Trophoblast cell (in vitro differentiated cells and primary cell): ENCODE data around the gene BTBD8.

ENCODE experiments used
- DNase-seq, 2 donors: peaks; one replicate each; pipeline ENCODE4 v3.0.0-alpha.2; 2016
- H2AFZ ChIP-seq: 2 replicates; pipeline ENCODE4 v1.6.1; 2013; ENCODE audit warnings: low read length, moderate library complexity, mild to moderate bottlenecking; ENCODE audit not compliant: insufficient read depth, poor library complexity
- H2AK5ac ChIP-seq: 2 replicates; pipeline ENCODE4 v1.6.1; 2013; ENCODE audit warnings: mild to moderate bottlenecking, low read length
- H2BK120ac ChIP-seq: 2 replicates; pipeline ENCODE4 v1.6.1; 2013; ENCODE audit warnings: low read length, mild to moderate bottlenecking, moderate library complexity; ENCODE audit not compliant: insufficient read depth, poor library complexity
- H2BK12ac ChIP-seq: 2 replicates; pipeline ENCODE4 v1.6.1; 2013; ENCODE audit warnings: mild to moderate bottlenecking, low read length, moderate library complexity
- H2BK5ac ChIP-seq: 2 replicates; pipeline ENCODE4 v1.6.1; 2013; ENCODE audit warnings: low read length, low read depth, moderate library complexity, mild to moderate bottlenecking; ENCODE audit not compliant: poor library complexity
- H3K14ac ChIP-seq: 2 replicates; pipeline ENCODE4 v1.6.1; 2013; ENCODE audit warnings: mild to moderate bottlenecking, low read length
- H3K18ac ChIP-seq: 2 replicates; pipeline ENCODE4 v1.6.1; 2013; ENCODE audit warnings: mild to moderate bottlenecking, low read length
- H3K23ac ChIP-seq: 2 replicates; pipeline ENCODE4 v1.6.1; 2013; ENCODE audit warnings: low read length
- H3K27ac ChIP-seq: 2 replicates; pipeline ENCODE4 v1.5.1; 2013; ENCODE audit warnings: low read depth, mild to moderate bottlenecking, inconsistent platforms, low read length, moderate library complexity
- H3K27me3 ChIP-seq: 2 replicates; pipeline ENCODE4 v1.6.1; 2013; ENCODE audit warnings: inconsistent platforms, mild to moderate bottlenecking, low read length, moderate library complexity; ENCODE audit not compliant: insufficient read depth
- H3K36me3 ChIP-seq, 2 experiments: 1 replicate in 1 of 2; 2 replicates in 1 of 2; pipeline ENCODE4 v1.6.1; 2013; ENCODE audit warnings: low read length in 2 of 2, mild to moderate bottlenecking in 2 of 2, moderate library complexity in 1 of 2; ENCODE audit not compliant: insufficient read depth in 2 of 2, control insufficient read depth in 1 of 2
- H3K4ac ChIP-seq: 2 replicates; pipeline ENCODE4 v1.6.1; 2013; ENCODE audit warnings: low read depth, mild to moderate bottlenecking, low read length, moderate library complexity
- H3K4me1 ChIP-seq, 2 experiments: 1 replicate in 1 of 2; 2 replicates in 1 of 2; pipeline ENCODE4 v1.6.1; 2013; ENCODE audit warnings: low read length in 2 of 2, mild to moderate bottlenecking in 2 of 2, moderate library complexity in 1 of 2; ENCODE audit not compliant: insufficient read depth in 2 of 2, control insufficient read depth in 1 of 2
- H3K4me2 ChIP-seq: 2 replicates; pipeline ENCODE4 v1.6.1; 2013; ENCODE audit warnings: inconsistent platforms, mild to moderate bottlenecking, low read length, moderate library complexity
- H3K4me3 ChIP-seq: 2 replicates; pipeline ENCODE4 v1.5.1; 2013; ENCODE audit warnings: mild to moderate bottlenecking, low read depth, low read length, inconsistent platforms
- H3K79me1 ChIP-seq: one replicate; pipeline ENCODE4 v1.6.1; 2013; ENCODE audit warnings: low read length
- H3K79me2 ChIP-seq: 2 replicates; pipeline ENCODE4 v1.6.1; 2013; ENCODE audit warnings: low read length, mild to moderate bottlenecking; ENCODE audit not compliant: control insufficient read depth, insufficient read depth, poor library complexity
- H3K9ac ChIP-seq: 2 replicates; pipeline ENCODE4 v1.6.1; 2013; ENCODE audit warnings: mild to moderate bottlenecking, low read length
- H3K9me3 ChIP-seq: 2 replicates; pipeline ENCODE4 v1.6.1; 2013; ENCODE audit warnings: low read depth, mild to moderate bottlenecking, control low read depth, inconsistent platforms, low read length; ENCODE audit not compliant: insufficient read depth
- H4K12ac ChIP-seq: 2 replicates; pipeline ENCODE4 v1.6.1; 2013; ENCODE audit warnings: low read depth, mild to moderate bottlenecking, low read length, moderate library complexity
- H4K8ac ChIP-seq: 2 replicates; pipeline ENCODE4 v1.6.1; 2013; ENCODE audit warnings: low read depth, mild to moderate bottlenecking, low read length, moderate library complexity
- H4K91ac ChIP-seq: one replicate; pipeline ENCODE4 v1.6.1; 2013; ENCODE audit warnings: low read depth, mild to moderate bottlenecking, low read length, moderate library complexity
- WGBS: extraction: QIAGEN DNeasy Blood & Tissue Kit; methylation state at CpG from one replicate; pipeline ENCODE4 v1.1.7; 2013; ENCODE audit warnings: missing lambda C conversion rate; ENCODE audit not compliant: insufficient read length, insufficient coverage; ENCODE audit errors: extremely low coverage; 5-methylcytosine and 5-hydroxymethylcytosine counted together

BTBD8 gene

GRCh38 chr1:92194511-92194910 is 114.4 kb downstream of the BTBD8 start:
- no peak overlapping the region for H2BK120ac ChIP-seq
- no peak overlapping the region for H3K23ac ChIP-seq
- no peak overlapping the region for H3K4me3 ChIP-seq
- no peak for DNase-seq
- no peak overlapping the region for H3K9ac ChIP-seq
- no peak overlapping the region for H3K14ac ChIP-seq
- H3K4me2 ChIP-seq: no peak overlapping the region
- no peak overlapping the region for H3K18ac ChIP-seq
- no peaks in the 10 kb centered on the region for H3K9me3 ChIP-seq
- H3K27me3 ChIP-seq: no peaks in the 10 kb centered on the region
- H4K8ac ChIP-seq: no peak overlapping the region
- no peak overlapping the region for H2AFZ ChIP-seq
- no peaks in the 10 kb centered on the region for H3K79me2 ChIP-seq
- H3K4ac ChIP-seq: no peak overlapping the region
- WGBS: no CpG with 5 or more reads among the region's 1 CpG
- no peak overlapping the region for H2BK12ac ChIP-seq
- H3K36me3 ChIP-seq: no peaks in the 10 kb centered on the region
- no peaks in the 10 kb centered on the region for H3K4me1 ChIP-seq
- H2AK5ac ChIP-seq: no peak overlapping the region
- no peak overlapping the region for H4K91ac ChIP-seq
- no peak overlapping the region for H2BK5ac ChIP-seq
- no peak overlapping the region for H4K12ac ChIP-seq
- H3K27ac ChIP-seq: no peak overlapping the region
- no peaks in the 10 kb centered on the region for H3K79me1 ChIP-seq

- Histone ChIP-seq H3K18ac (no peak overlapping the region), H4K91ac (no peak overlapping the region), H3K79me2 (no peaks in the 10 kb centered on the region), H3K27ac (no peak overlapping the region), H3K36me3 (no peaks in the 10 kb centered on the region), H3K9me3 (no peaks in the 10 kb centered on the region), H2BK120ac (no peak overlapping the region), H2BK12ac (no peak overlapping the region), H2BK5ac (no peak overlapping the region), H4K12ac (no peak overlapping the region), H2AK5ac (no peak overlapping the region), H4K8ac (no peak overlapping the region), H3K79me1 (no peaks in the 10 kb centered on the region), H2AFZ (no peak overlapping the region), H3K4me2 (no peak overlapping the region), H3K27me3 (no peaks in the 10 kb centered on the region), H3K4me1 (no peaks in the 10 kb centered on the region), H3K4ac (no peak overlapping the region), H3K14ac (no peak overlapping the region), H3K23ac (no peak overlapping the region), H3K4me3 (no peak overlapping the region), H3K9ac (no peak overlapping the region)
- no CpG with 5 or more reads among the region's 5 CpGs for WGBS
- DNase-seq: no peak
These were observed 121.8 kb downstream of the BTBD8 start for GRCh38 chr1:92201973-92202372.

DNA sequence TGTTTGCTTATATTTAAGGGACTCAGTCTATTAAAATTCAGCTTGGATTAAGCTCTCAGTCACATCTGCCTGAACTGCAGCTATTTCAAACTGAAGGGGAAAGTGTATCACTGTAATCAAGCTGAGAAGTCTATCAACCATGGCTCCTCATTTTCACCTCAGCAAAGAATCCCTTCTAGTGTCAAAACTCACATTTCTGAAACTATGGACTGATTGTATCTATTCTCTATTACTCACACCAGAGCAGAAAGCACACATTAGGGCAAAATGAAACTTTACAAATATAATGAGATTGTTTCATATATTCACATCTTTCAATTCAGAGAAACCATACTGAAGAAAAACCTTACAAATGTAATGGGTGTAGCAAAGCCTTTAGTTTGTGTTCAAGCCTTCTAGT is 123.0 kb downstream of the BTBD8 start:
- H4K8ac ChIP-seq: no peak overlapping the region
- H3K9me3 ChIP-seq: no peaks in the 10 kb centered on the region
- no peaks in the 10 kb centered on the region for H3K79me2 ChIP-seq
- H3K14ac ChIP-seq: no peak overlapping the region
- no peak overlapping the region for H2BK12ac ChIP-seq
- H2BK120ac ChIP-seq: no peak overlapping the region
- no peak overlapping the region for H3K4me2 ChIP-seq
- H3K79me1 ChIP-seq: no peaks in the 10 kb centered on the region
- no peak overlapping the region for H2AK5ac ChIP-seq
- no peaks in the 10 kb centered on the region for H3K4me1 ChIP-seq
- H4K12ac ChIP-seq: no peak overlapping the region
- no peak overlapping the region for H2AFZ ChIP-seq
- H3K27me3 ChIP-seq: no peaks in the 10 kb centered on the region
- no peak for DNase-seq
- H3K9ac ChIP-seq: no peak overlapping the region
- H3K4me3 ChIP-seq: no peak overlapping the region
- H3K36me3 ChIP-seq: no peaks in the 10 kb centered on the region
- H2BK5ac ChIP-seq: no peak overlapping the region
- H4K91ac ChIP-seq: no peak overlapping the region
- H3K23ac ChIP-seq: no peak overlapping the region
- H3K18ac ChIP-seq: no peak overlapping the region
- H3K4ac ChIP-seq: no peak overlapping the region
- H3K27ac ChIP-seq: no peak overlapping the region

DNA sequence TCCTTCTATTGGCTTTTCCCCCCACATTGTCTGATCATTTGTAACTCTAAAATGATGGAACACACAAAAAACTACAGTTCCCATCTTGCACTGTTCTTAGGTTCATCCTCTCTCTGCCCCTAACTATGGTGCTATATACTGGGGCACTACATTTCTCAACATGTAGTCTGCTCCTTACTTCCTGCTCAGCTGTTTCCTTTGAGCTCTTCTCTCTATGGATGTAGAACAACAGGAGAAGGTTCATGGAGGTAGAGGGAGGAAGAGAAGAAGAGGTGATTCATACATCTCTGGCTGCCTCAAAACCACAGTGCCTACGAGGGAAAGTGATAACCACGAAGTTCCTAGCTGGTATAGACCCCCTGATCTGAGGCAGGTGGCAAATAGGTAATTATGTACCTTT is 130.6 kb downstream of the BTBD8 start:
- H3K27me3 ChIP-seq: no peaks in the 10 kb centered on the region
- no peaks in the 10 kb centered on the region for H3K79me1 ChIP-seq
- H2BK120ac ChIP-seq: no peak overlapping the region
- H2BK5ac ChIP-seq: no peak overlapping the region
- H3K14ac ChIP-seq: no peak overlapping the region
- no CpG with 5 or more reads among the region's 2 CpGs for WGBS
- no peak overlapping the region for H3K23ac ChIP-seq
- no peaks in the 10 kb centered on the region for H3K36me3 ChIP-seq
- H2BK12ac ChIP-seq: no peak overlapping the region
- DNase-seq: no peak
- no peak overlapping the region for H4K12ac ChIP-seq
- no peaks in the 10 kb centered on the region for H3K79me2 ChIP-seq
- H3K18ac ChIP-seq: no peak overlapping the region
- no peak overlapping the region for H3K9ac ChIP-seq
- H4K91ac ChIP-seq: no peak overlapping the region
- no peak overlapping the region for H3K4me2 ChIP-seq
- no peak overlapping the region for H3K27ac ChIP-seq
- H2AFZ ChIP-seq: no peak overlapping the region
- H3K9me3 ChIP-seq: no peaks in the 10 kb centered on the region
- H4K8ac ChIP-seq: no peak overlapping the region
- H3K4me1 ChIP-seq: no peaks in the 10 kb centered on the region
- no peak overlapping the region for H2AK5ac ChIP-seq
- H3K4ac ChIP-seq: no peak overlapping the region
- H3K4me3 ChIP-seq: no peak overlapping the region

DNA sequence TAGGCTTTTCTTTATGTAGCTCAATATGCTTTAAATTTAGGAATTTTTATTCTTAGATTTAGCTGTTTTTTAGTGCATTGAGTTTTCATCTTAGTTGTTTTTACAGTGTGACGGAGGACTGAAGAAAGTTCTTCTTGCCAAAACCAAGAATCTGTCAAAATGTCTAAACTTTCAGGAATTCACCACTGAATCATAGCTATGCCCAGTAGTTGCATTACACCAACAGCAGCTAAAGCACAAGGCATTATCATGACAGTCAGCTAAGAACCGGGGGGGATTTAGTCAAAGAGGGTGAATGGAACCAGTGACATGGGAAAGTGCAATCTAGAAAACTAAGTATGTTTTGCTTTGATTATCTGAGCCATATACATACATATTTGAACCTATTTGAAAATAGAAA is 131.0 kb downstream of the BTBD8 start:
- H3K79me1 ChIP-seq: no peaks in the 10 kb centered on the region
- no peak overlapping the region for H2BK12ac ChIP-seq
- no peak overlapping the region for H3K23ac ChIP-seq
- H4K8ac ChIP-seq: no peak overlapping the region
- no peaks in the 10 kb centered on the region for H3K9me3 ChIP-seq
- H3K18ac ChIP-seq: no peak overlapping the region
- H3K27ac ChIP-seq: no peak overlapping the region
- no peak overlapping the region for H3K4me2 ChIP-seq
- no peak overlapping the region for H3K9ac ChIP-seq
- H4K91ac ChIP-seq: no peak overlapping the region
- peak in 1 of 2 donors; percentile 27 for DNase-seq
- H3K4ac ChIP-seq: no peak overlapping the region
- no peak overlapping the region for H4K12ac ChIP-seq
- no peak overlapping the region for H2AK5ac ChIP-seq
- WGBS: no CpG with 5 or more reads among the region's 2 CpGs
- H3K79me2 ChIP-seq: no peaks in the 10 kb centered on the region
- no peaks in the 10 kb centered on the region for H3K4me1 ChIP-seq
- H2AFZ ChIP-seq: no peak overlapping the region
- H2BK120ac ChIP-seq: no peak overlapping the region
- H3K14ac ChIP-seq: no peak overlapping the region
- no peak overlapping the region for H2BK5ac ChIP-seq
- no peaks in the 10 kb centered on the region for H3K36me3 ChIP-seq
- no peaks in the 10 kb centered on the region for H3K27me3 ChIP-seq
- H3K4me3 ChIP-seq: no peak overlapping the region
